ENCODE results near the gene WNT7A.

The WNT7A gene

GRCh38 chr3:13844286-13844685, 35.6 kb downstream of the WNT7A start:
- no peak for DNase-seq

GRCh38 chr3:13843351-13843750, 36.5 kb downstream of the WNT7A start:
- DNase-seq, result no peak

DNA sequence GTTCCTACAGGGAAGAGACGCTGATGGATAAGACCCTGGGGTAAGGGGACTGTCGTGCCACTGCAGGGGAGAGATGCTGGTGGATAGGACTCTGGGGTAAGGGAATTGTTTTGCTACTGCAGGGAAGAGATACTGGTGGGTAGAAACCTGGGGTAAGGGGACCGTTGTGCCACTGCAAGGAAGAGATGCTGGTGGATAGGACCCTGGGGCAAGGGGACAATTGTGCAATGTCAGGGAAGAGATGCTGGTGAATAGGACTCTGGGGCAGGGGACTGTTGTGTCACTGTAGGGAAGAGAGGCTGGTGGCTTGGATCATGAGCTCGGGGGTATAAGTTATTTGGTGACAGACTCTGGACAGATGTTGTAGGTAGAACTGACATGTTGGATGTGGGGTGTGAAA, 37.6 kb downstream of the WNT7A start:
- DNase-seq, result no peak

- no peak for DNase-seq
Observed at GRCh38 chr3:13841826-13842225, 38.0 kb downstream of the WNT7A start.

DNA sequence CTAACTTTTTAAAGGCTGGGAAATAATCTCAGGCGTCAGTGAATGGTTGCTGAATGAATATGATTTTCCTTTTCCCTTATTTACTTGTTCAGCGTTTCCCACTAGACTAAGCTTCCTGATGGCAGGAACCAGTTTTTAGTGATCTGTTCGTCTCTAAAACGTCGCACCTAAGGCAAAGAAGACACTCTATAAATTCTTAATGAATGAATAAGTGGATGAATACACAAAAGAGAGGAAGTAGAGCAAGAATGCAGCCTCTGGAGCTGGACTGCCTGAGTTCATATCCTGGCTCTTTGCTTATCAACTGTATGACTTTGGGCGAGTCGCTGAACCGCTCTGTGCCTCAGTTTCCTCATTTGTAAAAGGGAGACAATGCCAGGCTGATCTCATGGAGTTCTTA, 38.7 kb downstream of the WNT7A start:
- DNase-seq, result no peak

GRCh38 chr3:13840456-13840855, 39.4 kb downstream of the WNT7A start:
- DNase-seq, result no peak

DNA sequence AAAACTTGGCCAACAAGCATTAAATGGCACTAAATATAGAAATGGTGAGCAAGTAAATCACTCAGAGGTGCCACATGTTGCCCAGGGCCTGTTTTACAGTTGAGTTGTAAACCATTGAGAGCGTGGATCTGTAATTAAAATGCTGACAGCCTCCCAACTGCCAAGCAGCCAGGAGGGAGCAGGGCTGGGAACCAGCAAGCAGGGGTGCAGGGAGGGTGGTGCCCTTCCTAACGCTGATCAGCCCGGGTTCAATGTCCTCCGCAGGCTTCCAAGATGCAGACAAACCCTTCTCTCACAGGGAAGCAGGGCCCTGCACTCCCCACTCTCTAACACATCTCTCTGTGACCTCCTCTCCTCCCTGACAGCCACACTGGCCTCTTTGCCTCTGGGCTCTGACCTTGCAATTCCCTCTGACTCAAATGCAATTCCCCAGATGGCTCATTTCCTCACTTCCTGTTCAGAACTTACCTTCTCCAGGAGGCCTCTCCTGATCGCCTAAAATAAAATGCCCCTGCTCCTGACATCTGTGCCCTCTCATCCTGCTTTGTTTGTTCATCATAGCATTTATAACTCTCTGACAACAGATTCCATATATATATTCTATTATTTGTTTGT, 40.0 kb downstream of the WNT7A start:
- DNase-seq, result no peak

GRCh38 chr3:13839253-13839652, 40.6 kb downstream of the WNT7A start:
- no peak for DNase-seq

DNA sequence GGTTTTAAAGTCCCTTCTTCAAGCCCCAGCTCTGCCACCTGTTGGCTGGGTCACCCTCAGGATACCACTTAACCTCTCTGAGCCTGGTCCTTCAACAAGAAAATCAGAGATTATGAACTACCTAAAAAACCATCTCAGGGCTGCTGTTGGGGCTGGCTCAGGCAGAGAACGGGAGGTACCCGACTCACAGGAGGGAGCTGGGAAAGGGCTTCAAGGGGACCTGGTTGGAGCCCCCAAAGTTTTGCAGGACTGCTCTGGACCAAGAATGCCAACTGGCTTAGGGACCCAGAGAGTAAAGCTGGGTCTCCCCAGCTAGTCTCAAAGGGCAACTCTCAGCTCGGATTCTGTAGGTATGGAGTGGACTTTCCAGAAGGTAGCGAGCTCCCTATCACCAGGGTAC, 41.5 kb downstream of the WNT7A start:
- no peak for DNase-seq

DNA sequence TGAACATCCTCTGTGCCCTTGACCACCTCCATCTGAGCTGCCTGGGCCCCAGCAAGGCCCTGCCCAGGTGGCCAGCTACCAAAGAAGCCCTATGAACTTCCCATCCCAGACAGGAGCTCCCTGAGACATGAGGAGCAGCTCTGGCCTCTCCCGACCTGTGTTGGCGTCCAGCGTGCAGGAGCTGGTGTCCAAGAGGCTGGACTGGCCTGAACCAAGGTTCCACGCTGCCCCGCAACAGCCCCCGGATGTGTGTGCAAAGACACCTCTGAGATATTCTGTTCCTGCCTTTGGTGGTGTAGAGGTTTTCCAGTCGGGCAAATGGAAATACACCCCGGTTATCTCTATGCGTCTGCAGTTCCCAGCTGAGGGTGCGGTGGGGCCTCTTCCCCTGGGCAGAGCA, 42.1 kb downstream of the WNT7A start:
- no peak for DNase-seq

GRCh38 chr3:13836658-13837587, 42.9 kb downstream of the WNT7A start:
- no peak for DNase-seq

- no peak for DNase-seq
Observed at GRCh38 chr3:13835246-13835645, 44.6 kb downstream of the WNT7A start.

DNA sequence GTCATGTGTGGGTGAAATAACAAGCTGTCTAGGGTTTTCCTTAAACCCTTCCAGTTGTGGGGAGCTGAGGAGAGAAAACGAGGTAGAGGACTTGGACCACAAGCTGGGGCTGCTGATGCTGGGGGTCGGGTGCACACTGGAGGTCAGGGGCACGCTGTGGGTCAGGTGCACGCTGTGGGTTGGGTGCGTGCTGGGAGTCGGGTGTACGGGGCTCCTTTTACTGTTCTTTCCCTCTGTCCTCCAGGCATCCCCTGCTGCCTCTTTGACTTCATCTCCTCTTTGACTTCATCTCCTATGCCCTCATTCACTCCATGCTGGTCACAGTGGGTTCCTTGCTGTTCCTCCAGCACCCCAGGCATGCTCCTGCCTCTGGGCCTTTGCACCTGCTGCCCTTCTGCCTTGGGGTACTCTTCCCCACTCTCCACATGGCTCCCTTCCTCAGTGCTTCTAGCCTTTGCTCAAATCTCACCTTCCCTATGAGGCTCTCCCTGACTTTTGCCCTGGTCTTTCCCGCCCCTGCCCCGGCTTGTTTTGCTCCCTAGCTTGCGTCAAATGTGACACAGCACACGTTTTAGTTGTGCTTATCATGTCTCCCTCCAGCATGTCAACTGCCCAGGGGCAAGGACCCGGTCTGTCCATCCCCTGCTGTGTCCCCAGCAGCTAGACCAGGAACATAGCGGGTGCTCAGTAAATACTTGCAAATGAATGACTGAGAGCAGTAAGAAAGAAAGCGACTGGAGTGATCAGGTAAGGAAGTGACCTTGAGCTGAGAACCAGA, 45.4 kb downstream of the WNT7A start:
- DNase-seq, result no peak

DNA sequence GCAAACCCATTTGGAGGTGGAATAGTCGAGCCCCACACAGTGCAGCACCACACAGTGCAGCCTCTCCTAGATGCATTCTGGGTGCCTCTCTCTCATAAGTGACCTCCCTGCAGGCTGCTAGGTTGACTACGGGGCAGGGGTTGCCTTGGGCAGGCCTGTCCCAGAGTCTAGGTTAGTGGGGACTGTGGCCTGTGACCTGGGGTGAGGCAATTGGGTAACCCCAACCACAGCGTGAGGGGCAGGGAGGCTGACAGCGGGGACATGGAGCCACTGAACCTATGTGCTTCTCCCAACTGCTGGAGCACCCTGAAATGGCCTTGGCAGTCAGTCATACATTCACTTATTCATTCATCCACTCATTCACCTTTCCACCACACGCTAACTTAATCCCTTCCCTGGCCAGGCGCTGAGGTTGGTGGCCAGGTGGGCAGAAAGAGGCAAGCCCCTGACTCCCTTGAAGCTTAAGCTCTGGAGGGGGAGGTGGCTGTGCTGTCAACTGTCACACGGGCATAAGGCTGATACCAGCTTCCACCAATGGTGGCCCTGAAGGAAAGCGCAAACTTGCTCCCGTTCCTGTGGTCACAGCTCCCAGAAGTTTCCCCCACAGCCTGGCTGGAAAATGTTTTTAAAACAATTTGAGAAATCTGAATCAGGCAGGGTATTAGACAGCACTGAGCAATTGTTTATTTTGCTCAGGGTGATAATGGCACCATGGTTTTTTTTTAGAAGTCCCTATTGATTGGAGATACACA, 46.2 kb downstream of the WNT7A start:
- DNase-seq, result no peak

DNA sequence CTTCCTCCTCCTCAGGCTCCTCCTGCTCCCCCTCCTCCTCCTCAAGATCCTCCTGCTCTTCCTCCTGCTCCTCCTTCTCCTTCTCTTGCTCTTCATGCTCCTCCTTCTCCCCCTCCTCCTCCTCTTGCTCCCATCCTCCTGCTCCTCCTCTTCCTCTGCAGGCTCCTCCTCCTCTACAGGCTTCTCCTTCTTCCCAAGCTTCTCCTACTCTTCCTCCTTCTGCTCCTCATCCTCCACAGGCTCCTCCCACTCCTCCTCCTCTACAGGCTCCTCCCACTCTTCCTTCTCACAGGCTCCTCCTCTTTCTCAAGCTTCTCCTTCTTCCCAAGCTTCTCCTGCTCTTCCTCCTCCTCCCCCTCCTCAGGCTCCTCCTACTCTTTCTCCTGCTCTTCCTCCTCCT, 47.7 kb downstream of the WNT7A start:
- DNase-seq, result no peak

- no peak for DNase-seq
Observed at GRCh38 chr3:13831386-13831996, 48.4 kb downstream of the WNT7A start.

DNA sequence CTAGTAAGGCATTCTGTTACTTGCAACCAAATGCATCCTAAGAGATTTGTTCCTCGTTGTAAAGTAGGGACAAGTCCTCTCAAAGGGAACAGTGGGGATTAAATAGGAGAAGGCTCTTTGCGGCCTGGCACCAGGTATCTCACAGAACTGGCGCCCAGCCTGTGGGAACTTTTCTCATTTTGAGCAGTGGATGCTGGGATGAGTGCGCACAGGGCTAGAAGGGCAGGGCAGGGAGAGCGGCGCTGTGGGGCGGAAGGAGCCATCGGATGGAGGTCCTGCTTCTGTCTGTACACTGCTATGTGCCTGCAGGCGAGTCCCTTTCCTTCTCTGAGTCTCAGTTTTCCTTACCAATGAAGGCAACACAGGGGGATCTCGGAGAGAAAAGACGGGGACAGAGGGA, 50.6 kb downstream of the WNT7A start:
- DNase-seq, result no peak

GRCh38 chr3:13828501-13829265, 51.2 kb downstream of the WNT7A start:
- no peak for DNase-seq

GRCh38 chr3:13827699-13828098, 52.2 kb downstream of the WNT7A start:
- no peak for DNase-seq

GRCh38 chr3:13827256-13827655, 52.6 kb downstream of the WNT7A start:
- no peak for DNase-seq

DNA sequence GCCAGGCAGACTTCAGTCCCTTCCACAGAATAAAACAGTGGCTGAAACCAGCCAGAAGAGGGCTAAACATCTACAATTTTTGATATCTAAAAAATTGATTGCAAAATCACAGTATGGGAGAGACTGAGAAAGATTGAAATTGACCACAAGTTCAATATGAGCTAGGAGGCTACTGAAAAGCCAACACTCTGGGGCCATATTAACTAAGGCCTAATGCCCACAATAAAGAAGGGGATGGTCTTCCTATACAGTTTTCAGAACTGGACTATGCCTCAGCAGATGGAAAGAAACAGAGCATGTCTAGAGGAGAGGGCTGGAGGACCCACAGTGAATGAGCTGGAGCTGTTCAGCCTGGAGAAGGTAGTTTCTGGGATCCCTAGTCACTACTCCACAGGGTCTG, 53.2 kb downstream of the WNT7A start:
- DNase-seq, result no peak

DNA sequence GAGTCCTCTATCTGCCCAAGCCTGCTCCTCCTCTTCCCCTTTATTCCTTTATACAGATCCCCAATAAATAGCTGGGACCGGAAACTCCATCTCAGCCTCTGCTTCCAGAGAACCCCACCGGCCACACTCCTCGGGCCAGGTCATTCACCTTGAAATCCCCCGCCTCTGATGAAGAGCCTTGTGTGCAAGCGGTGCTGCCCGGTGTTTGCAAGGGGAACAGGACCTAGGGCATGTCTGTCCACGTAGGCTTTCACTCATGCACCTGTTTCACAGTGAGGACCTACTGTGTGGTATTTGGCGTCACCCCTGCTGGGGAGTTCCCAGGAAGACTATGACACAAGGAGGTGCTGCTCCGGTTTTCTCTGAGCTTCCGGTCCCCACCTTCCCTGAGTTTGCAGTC, 54.0 kb downstream of the WNT7A start:
- no peak for DNase-seq

Data from KG1 (cell line).